ENCODE results near the gene AKAP13. TPM values are rescaled to one million over a fixed set of nuclear protein-coding genes. Genes with fewer than 3 reads are reported as not detected.

Gene AKAP13
- total RNA-seq, 2 donors from 2014 or later = 228 to 273 TPM

GRCh38 chr15:85754989-85755388, 374.6 kb downstream of the AKAP13 start:
- Histone ChIP-seq H3K4me3 (no peak overlapping the region), H3K27ac (no peak overlapping the region), H3K9me3 (no peaks in the 10 kb centered on the region), H3K4me1 (ENCODE audit: control insufficient read depth in 1 of 2, low read depth in 2 of 2) (peaks cover 0 to 31% of the 10 kb centered on the region in 2 donors), H3K36me3 (no peaks in the 10 kb centered on the region), H3K27me3 (replicated peaks; ENCODE audit: insufficient read depth) (no peaks in the 10 kb centered on the region)
- no peak for TF ChIP-seq CTCF (IDR thresholded peaks at IDR 0.05)
- no peak for ATAC-seq (ENCODE audit: insufficient number of reproducible peaks, low FRiP score, low read depth)
- no peak for DNase-seq (ENCODE audit: low spot score)

GRCh38 chr15:85755471-85755870, 375.1 kb downstream of the AKAP13 start:
- no peaks in the 10 kb centered on the region for H3K9me3 ChIP-seq
- DNase-seq (ENCODE audit: low spot score) (no peak), ATAC-seq (ENCODE audit: insufficient number of reproducible peaks, low FRiP score, low read depth) (no peak)
- no peaks in the 10 kb centered on the region for H3K36me3 ChIP-seq
- H3K27ac ChIP-seq = no peak overlapping the region
- H3K27me3 ChIP-seq (replicated peaks; ENCODE audit: insufficient read depth) = no peaks in the 10 kb centered on the region
- TF ChIP-seq CTCF (IDR thresholded peaks at IDR 0.05) = no peak
- H3K4me1 ChIP-seq (ENCODE audit: control insufficient read depth in 1 of 2, low read depth in 2 of 2) = peaks cover 0 to 27% of the 10 kb centered on the region in 2 donors
- H3K4me3 ChIP-seq = no peak overlapping the region

GRCh38 chr15:85755942-85756341, 375.5 kb downstream of the AKAP13 start:
- H3K27me3 ChIP-seq (replicated peaks; ENCODE audit: insufficient read depth) = no peaks in the 10 kb centered on the region
- no peak for TF ChIP-seq CTCF (IDR thresholded peaks at IDR 0.05)
- H3K4me3 ChIP-seq = no peak overlapping the region

GRCh38 chr15:85756411-85757072, 376.1 kb downstream of the AKAP13 start:
- ATAC-seq (ENCODE audit: insufficient number of reproducible peaks, low FRiP score, low read depth) (no peak), DNase-seq (ENCODE audit: low spot score) (no peak)
- Histone ChIP-seq H3K36me3 (no peaks in the 10 kb centered on the region), H3K4me1 (ENCODE audit: control insufficient read depth in 1 of 2, low read depth in 2 of 2) (peaks cover 0 to 16% of the 10 kb centered on the region in 2 donors), H3K27ac (no peak overlapping the region), H3K9me3 (no peaks in the 10 kb centered on the region), H3K27me3 (replicated peaks; ENCODE audit: insufficient read depth) (no peaks in the 10 kb centered on the region), H3K4me3 (no peak overlapping the region)
- no peak for TF ChIP-seq CTCF (IDR thresholded peaks at IDR 0.05)

More at GRCh38 chr15:85755942-85756341, 375.5 kb downstream of the AKAP13 start:
- H3K27ac ChIP-seq = no peak overlapping the region
- DNase-seq (ENCODE audit: low spot score) (no peak), ATAC-seq (ENCODE audit: insufficient number of reproducible peaks, low FRiP score, low read depth) (no peak)
- H3K36me3 ChIP-seq = no peaks in the 10 kb centered on the region
- peaks cover 0 to 22% of the 10 kb centered on the region in 2 donors for H3K4me1 ChIP-seq (ENCODE audit: control insufficient read depth in 1 of 2, low read depth in 2 of 2)
- no peaks in the 10 kb centered on the region for H3K9me3 ChIP-seq

- peaks cover 0 to 16% of the 10 kb centered on the region in 2 donors for H3K4me1 ChIP-seq (ENCODE audit: control insufficient read depth in 1 of 2, low read depth in 2 of 2)
- no peak for DNase-seq (ENCODE audit: low spot score)
- no peak overlapping the region for H3K4me3 ChIP-seq
- H3K27me3 ChIP-seq (replicated peaks; ENCODE audit: insufficient read depth) = no peaks in the 10 kb centered on the region
- H3K9me3 ChIP-seq = no peaks in the 10 kb centered on the region
- TF ChIP-seq CTCF (IDR thresholded peaks at IDR 0.05) = no peak
- H3K27ac ChIP-seq = no peak overlapping the region
- H3K36me3 ChIP-seq = no peaks in the 10 kb centered on the region
- ATAC-seq (ENCODE audit: insufficient number of reproducible peaks, low FRiP score, low read depth) = no peak
Measured at GRCh38 chr15:85757073-85757938, 376.9 kb downstream of the AKAP13 start.

All from thoracic aorta (tissue), 2 donors.